HG03039 (cell line): ENCODE results near the gene NCKAP1.
"Not testable (repeated sequence)": the region's sequence is repeated elsewhere in the genome, so short reads cannot be mapped to it uniquely, and the experiment has no call there.

Source experiments
- ATAC-seq: cut with Tn5 transposase; IDR thresholded peaks from one replicate; pipeline ENCODE4 v1.9.1; 2021; ENCODE audit warnings: mild to moderate bottlenecking, moderate library complexity; ENCODE audit not compliant: unreplicated experiment

Gene NCKAP1

GRCh38 chr2:183010112-183010511, 28.1 kb downstream of the NCKAP1 start:
- no peak for ATAC-seq

DNA sequence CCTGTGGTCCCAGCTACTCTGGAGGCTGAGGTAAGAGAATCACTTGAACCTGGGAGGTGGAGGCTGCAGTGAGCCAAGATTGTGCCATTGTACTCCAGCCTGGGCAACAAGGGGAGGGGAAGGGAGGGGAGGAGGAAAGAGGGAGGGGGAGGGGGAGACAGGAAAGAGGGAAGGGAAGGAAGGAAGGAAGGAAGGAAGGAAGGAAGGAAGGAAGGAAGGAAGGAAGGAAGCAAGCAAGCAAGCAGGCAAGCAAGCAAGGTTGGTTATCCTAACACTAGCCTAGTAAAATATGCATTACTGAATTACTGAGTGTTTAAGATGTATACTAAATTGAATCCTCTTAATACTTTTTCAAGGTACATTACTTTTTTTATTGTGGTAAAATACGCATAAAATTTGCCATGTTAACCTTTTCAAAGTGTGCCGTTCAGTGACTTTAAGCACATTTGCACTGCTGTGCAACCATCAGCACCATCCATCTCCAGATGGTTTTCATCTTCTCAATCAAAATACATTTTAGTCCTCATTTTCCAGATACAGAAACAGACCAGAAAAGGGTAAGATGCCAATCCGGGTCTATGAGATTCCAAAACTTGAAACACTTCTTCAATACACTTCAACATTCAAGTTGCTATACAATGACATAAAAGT, 28.9 kb downstream of the NCKAP1 start:
- no peak for ATAC-seq

DNA sequence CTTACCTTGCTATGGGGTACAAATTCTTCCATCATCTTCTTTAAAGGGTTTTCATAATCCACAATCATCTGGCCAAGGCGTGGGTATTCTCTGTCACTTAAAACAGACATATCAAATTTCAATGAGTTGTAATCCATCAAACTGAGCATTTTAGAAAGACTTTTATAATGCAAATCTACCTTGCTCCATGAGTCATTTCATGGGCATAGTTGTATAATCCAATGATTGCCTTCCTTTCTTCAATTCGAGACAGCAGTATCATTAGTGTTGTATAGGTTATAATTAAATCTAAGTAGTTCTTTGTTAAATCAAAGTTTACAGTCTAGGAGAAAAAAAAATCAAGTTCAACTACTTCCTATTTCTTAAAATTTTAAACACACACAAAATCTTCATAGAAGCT, 36.3 kb downstream of the NCKAP1 start:
- no peak for ATAC-seq

GRCh38 chr2:183000846-183001245, 37.4 kb downstream of the NCKAP1 start:
- ATAC-seq, result no peak

DNA sequence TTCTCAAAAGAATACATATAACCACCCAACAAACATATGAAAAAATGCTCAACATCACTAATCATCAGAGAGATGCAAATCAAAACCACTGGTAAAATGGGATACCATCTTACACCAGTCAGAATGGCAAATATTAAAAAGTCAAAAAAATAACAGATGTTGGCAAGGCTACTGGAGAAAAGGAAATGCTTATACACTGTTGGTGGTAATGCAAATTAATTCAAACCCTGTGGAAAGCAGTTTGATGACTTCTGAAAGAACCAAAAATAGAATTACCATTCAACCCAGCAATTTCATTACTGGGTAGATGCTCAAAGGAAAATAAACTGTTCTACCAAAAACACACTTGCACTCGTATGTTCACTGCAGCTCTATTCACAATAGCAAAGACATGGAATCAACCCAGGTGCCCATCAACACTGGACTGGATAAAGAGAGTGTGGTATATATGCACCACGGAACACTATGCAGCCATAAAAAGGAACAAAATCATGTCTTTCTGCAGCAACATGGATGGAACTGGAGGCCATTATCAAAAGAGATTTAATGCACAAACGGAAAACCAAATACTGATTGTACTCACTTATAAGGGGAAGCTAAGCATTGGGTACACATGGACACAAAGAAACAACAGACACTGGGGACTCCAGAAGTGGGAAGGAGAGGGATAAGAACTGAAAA, 38.8 kb downstream of the NCKAP1 start:
- ATAC-seq, result no peak

GRCh38 chr2:182994228-182994912, 43.9 kb downstream of the NCKAP1 start:
- no peak for ATAC-seq

- ATAC-seq, result no peak
Measured at GRCh38 chr2:182982941-182983340, 55.3 kb downstream of the NCKAP1 start.

DNA sequence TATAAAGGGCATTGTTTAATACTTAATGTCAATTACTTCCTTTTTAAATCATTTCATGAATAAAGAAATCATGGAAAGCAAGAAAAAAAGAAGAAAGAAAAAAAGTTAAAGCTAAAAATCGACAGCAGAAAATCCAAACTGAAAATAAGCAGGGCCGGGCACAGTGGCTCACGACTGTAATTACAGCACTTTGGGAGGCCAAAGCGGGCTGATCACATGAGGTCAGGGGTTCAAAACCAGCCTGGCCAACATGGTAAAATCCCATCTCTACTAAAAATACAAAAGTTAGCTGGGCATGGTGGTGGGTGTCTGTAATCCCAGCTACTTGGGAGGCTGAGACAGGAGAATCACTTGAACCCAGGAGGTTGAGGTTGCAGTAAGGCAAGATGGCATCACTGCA, 56.8 kb downstream of the NCKAP1 start:
- ATAC-seq, result not testable (repeated sequence)

DNA sequence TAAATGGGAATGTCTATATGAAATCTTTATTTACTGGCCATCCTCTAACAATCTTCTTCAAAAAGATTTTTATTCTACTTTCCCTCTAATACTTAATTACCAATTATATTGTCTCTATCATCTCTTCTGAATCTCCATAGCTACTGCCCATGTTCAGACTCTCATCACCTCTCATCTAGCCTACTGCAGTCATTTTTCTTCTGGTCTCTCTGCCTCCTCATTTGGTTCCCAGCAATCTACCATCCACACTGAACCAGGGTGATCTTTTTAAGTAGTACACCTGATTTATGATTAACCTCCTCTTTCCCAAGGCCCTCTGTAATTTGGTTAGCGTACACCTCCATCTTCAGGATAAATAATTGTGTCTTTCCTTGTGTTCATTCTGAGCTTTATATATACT, 57.6 kb downstream of the NCKAP1 start:
- ATAC-seq, result no peak

DNA sequence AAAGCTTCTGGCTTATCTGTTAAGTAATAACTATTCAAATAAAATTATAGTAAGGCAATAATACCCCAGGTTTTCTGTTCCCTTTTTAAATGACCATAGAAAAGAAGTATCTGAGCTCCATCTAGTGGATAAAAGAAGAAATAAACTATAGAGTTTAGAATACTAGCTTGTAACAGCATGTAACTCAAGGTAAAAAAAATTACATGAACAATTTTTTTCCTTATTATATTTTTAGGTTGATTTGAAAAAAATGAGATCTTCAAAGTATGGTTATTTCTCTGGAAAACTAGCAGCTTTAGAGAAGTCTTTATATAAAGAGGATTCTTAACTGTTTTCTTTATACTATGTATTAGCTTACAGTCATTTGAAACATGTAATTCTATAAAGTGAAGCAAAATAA, 58.1 kb downstream of the NCKAP1 start:
- no peak for ATAC-seq

DNA sequence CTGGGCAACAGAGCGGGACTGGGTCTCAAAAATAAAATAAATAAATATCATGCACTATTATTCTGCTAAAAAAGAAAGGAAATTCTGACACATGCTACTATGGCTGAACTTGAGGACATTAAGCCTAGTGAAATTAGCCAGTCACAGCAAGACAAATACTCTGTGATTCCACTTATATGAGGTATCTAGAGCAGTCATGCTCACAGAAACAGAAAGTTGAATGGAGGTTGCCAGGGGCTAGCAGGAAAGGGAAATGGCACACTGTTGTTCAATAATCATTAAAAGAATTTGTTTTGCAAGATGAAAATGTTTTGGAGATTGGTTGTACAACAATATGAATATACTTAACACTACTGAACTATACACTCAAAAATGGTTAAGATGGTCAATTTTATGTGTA, 60.8 kb downstream of the NCKAP1 start:
- no peak for ATAC-seq

- no peak for ATAC-seq
Measured at GRCh38 chr2:182973441-182974352, 64.6 kb downstream of the NCKAP1 start.

DNA sequence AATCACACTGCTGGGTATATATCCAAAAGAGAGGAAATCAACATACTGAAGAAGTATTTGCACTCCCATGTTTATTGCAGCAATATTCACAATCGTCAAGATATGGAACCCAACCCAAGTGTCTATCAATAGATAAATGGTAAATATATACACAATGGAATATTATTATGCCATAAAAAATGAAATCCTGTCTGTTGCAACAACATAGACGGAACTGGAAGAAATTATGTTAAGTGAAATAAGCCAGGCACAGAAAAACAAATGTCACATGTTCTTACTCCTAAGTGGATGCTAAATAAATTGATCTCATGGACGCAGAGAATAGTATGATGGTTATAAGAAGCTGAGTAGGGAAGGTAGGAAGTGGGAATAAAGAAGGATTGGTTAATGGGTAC, 65.7 kb downstream of the NCKAP1 start:
- no peak for ATAC-seq

DNA sequence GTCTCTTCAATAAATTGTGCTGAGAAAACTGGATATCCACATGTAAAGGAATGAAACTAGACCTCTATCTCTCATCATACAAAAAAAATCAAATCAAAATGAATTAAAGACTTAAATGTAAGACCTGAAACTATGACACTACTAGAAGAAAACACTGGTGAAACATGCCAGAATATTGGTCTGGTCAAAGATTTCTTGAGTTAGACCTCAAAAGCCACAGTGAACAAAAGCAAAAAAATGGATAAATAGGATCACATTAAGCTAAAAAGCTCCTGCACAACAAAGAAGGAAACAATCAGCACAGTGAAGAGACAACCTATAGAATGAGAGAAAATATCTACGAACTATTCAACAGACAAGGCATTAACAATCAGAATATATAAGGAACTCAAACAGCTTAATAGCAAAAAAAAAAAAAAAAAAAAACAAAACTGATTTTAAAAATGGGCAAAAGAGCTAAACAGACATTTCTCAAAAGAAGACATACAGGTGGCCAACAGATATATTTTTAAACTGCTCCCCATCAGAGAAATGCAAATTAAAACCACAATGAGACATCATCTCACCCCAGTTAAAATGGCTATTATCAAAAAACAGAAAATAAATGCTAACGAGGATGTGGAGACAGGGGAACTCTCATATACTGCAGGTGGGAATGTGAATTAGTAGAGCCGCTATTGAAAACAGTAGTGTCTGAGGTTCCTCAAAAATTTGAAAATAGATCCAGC, 66.3 kb downstream of the NCKAP1 start:
- ATAC-seq, result no peak

DNA sequence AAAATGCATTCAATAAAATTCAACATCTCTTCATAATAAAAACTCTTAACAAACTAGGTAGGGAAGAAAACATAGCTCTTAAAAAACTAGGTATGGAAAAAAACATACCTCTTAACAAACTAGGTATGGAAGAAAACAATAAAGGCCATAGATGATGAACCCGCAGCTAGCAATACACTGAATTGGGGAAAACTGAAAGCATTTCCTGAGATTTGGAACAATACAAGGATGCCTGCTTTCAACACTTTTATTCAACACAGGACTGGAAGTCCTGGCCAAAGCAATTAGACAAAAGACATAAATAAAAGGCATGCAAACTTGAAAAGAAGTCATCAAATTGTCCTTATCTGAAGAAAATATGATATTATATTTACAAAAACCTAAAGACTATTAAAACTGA, 67.8 kb downstream of the NCKAP1 start:
- no peak for ATAC-seq

GRCh38 chr2:182968493-182968892, 69.8 kb downstream of the NCKAP1 start:
- ATAC-seq, result no peak

DNA sequence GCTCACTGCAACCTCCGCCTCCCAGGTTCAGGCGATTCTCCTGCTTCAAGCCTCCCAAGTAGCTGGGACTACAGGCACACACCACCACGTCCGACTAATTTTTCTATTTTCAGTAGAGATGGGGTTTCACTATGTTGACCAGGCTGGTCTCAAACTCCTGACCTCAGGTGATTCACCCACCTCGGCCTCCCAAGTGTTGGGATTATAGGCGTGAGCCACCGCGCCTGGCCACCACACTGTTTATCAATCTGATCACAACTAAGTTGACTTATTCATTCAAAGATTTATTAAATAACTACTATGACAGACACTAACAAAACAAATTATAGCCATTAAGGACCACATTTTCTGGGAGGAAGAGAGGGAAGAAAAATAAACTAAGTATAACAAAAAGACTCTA, 71.9 kb downstream of the NCKAP1 start:
- ATAC-seq, result not testable (repeated sequence)

GRCh38 chr2:182962641-182963040, 75.6 kb downstream of the NCKAP1 start:
- no peak for ATAC-seq

DNA sequence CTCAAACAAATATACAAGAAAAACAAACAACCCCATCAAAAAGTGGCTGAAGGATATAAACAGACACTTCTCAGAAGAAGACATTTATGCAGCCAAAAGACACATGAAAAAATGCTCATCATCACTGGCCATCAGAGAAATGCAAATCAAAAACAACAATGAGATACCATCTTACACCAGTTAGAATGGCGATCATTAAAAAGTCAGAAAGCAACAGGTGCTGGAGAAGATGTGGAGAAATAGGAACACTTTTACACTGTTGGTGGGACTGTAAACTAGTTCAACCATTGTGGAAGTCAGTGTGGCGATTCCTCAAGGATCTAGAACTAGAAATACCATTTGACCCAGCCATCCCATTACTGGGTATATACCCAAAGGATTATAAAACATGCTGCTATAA, 77.4 kb downstream of the NCKAP1 start:
- ATAC-seq, result not testable (repeated sequence)

DNA sequence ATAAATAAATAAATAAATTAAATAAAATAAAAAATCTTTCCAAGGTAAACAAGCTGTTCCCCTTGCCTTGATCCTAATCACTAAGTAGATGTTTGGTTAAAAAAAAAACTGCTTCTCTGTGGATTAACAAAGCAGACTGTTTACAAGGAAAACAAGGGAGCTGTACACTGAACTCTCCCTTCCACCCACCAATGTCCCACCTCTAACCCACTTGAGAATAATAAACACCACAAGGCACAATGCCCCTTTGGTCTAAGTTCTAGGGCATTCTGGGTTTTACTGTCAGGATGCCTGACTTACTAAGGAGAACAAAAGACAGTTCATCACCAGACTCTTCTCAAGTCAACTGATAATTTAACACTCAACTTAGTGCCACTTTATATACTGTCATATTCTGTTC, 83.5 kb downstream of the NCKAP1 start:
- ATAC-seq, result no peak
